Gastrocnemius medialis (tissue), 4 donors: Measurements from ENCODE around the gene MZB1.

ENCODE experiments used
- CTCF ChIP-seq, 5 experiments: fragments of 450-650 bp in 3 of 5; fragments of 200-600 bp in 2 of 5; sonication (generic) in 2 of 5; IDR thresholded peaks in 4 of 5; conservative IDR thresholded peaks in 1 of 5; 1 replicate in 4 of 5; 2 replicates in 1 of 5; pipeline ENCODE4 v1.5.1; 2016 to 2019; ENCODE audit warnings: antibody characterized with exemption in 5 of 5, mild to moderate bottlenecking in 3 of 5, moderate library complexity in 3 of 5
- POLR2A ChIP-seq, 2 donors: fragments of 450-650 bp; IDR thresholded peaks; one replicate each; pipeline ENCODE4 v1.6.1; 2017; ENCODE audit warnings: antibody characterized with exemption in 2 of 2, mild to moderate bottlenecking in 2 of 2, moderate library complexity in 2 of 2

GRCh38 chr5:139394654-139395566 is 5.2 kb upstream of the MZB1 start, which contains the start of gene PROB1:
- TF ChIP-seq CTCF (IDR thresholded peaks at IDR 0.05 in 4 of 5, conservative IDR thresholded peaks at IDR 0.05 in 1 of 5): no peak
- peak; percentile 89 to 90 for TF ChIP-seq POLR2A (IDR thresholded peaks at IDR 0.05)
